ENCODE results near the gene SPOCK2.

The SPOCK2 gene

DNA sequence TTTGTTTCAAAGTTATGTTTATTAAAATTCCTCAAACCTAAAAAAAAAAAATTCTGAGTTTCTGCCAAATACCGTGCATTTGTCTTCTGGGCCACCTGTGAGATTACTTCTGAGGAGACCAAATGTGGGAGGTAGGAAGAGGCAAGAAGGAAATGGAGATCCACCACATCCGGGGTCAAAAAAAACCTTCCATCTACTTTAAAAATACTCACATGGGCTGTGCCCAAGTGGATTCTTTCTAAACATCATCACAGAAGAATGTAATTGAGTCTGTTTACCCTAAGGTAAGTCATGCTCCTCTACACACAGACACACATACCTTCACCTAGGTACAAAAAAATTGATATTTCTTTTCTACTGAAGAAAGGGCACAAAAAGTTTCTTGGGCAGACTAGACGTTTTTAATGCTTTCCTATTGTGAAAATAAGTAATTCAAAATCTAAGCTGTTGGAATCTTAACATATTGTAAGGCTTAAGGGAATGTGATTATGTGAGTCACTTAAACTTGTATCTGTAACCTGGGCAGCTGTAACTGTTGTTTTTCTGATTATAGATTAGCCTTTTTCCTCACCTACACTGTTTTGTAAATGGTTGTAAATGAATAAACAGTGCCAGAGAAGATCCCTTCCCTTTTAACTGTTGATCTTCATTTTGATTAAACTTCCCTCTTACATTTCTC lies 19.1 kb upstream of the SPOCK2 start:
- peak; percentile 33 to 36 for DNase-seq

DNA sequence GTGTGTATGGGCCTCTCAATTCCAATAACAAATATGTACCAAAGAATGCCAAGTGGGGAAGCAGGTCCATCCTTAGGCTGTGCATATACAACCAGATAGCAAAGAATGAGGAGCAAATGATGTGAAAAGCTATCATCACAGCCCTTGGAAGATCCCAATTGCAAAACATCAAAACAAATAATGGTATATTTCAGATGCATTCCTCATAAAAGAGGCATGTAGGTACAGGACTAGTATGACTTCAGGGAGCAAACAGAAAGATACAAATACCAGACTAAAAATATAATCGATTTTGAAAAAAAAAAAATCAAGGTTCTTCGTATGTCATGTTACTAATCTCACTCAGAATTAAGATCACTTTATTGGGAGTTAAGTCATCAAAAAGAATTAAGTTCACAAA lies 18.5 kb upstream of the SPOCK2 start:
- no peak for DNase-seq

DNA sequence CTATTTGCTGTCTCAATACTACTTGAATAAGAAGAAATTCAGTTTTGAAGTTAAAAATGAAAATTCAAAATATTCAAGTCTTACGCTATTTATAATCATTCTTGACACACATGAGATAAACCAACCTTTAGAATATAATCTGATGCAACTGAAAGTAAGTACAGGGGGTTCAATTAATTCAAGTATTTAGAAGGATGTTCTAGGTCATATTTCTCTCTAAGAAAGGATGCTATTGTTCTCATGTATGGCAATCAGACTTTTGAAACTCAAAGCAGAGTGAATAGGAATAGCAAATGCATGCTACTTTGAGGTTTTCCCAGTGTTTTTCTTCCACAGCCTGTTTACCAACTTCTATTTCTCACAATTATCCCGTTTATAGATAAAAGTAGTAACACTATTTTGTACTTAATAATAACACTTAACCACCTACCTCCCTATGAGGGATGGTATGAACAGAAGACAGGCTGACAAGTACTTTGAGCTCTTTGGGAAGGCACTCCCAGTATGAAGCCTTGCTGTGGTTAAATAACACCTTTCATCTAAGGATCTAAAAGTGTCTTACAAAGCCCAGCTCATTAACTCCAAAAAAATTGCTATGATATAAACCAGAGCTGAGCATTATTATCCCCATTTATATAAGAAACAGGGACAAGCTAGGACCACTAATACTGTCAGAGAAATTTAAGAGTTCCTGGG lies 18.0 kb upstream of the SPOCK2 start:
- no peak for DNase-seq

DNA sequence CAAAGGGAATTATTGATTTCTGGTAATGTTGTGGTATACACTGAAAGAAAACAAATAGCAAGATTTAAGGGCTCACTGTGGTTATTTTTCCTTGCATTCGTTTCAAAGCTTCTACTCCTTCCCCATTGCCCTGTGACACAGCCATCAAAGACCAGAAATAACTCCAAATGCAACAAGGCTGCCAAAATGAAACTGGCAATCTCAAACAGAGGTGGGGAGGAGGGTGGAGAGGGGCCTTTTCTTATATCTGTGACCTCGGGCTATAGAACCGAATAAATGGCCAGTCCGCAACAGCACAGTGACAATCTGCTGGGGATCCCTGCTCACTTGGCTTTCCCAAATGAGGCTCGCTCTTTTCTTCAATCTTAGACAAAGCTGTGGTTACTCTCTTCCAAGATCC lies 17.4 kb upstream of the SPOCK2 start:
- no peak for DNase-seq

DNA sequence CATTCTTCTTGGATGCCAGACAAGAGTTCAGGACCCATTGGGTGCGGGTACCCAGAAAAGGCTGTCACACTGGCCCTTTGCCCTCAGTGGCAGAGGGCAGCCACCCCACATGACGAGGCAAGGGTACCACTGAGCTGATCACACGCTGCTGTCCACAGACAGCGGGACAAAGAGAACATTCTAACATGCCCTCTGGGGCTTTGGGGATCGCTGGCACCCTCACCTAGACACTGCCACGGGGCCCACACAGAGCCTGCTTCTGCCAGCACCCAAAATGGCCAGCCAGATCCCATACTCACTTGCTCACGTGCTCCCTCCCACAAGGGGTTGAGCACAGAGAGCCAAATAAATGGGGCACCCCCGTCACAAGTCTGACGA lies 16.7 kb upstream of the SPOCK2 start:
- DNase-seq = no peak

DNA sequence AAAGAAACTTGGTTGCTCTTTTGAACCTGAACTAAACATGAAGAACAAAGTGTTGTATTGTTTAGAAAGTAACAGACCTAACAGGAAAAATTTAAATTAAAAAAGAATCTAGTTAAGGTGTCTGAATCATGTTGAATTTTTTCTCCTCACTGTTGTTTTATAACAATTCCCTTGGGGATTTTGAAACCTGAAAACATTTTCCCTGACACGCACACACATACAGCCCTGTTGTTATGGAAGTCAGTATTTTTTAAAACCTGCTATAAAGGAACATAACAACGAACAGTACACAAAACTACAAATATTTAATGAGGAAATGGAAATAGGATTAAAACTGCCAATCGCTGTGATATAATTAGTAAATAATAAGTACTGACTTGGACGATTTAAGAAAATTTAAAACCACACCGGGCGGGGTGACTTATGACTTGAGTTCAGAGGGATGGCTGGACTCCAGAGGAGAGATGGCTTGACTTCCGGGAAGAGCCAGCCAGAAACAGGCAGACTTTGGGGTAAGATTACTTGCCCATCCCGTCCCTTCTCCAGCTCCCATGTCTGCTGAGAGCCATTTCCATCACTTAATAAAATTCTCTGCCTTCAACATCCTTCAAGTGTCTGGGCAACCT lies 16.2 kb upstream of the SPOCK2 start:
- no peak for DNase-seq

DNA sequence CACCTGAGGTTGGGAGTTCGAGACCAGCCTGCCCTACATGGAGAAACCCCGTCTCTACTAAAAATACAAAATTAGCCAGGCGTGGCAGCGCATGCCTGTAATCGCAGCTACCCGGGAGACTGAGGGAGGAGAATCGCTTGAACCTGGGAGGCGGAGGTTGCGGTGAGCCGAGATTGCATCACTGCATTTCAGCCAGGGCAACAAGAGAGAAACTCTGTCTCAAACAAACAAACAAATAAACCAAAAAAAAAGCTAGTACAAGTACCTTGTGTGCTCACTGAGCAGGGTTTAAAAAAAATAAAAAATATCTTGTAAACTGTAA lies 11.2 kb upstream of the SPOCK2 start:
- no peak for DNase-seq

DNA sequence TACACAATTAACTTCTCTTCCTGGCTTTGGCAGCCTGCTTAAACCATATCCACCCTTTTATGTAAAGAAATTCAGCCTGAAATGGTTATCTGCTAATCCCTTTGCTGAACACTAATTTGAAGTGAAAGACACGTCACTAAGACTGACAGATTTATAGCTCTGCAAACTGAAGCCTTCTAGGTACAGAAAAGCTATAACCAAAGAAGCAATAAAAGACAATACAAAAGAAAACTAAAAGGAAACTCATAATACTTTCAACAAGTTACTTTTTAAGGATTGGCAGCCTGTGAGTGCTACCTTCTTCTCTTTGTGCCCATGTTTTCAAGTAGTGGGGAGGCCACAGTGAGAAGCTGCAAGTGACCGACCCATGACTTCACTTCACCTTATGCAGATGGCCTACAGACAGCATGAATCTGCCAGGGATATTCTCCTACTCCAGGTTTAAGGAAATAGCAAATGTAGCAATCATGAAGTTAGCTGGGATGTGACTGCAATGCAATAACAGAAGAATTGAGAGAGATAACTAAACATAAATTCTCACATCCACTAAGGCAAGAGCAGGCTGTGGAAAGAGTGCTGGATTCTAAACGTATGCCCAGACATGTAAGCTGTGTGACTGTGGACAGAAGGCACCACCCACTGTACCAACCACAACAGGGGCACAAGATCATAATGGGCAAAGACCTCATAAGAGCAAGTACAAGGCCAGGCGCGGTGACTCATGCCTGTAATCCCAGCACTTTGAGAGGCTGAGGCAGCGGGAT lies 10.7 kb upstream of the SPOCK2 start:
- no peak for DNase-seq

DNA sequence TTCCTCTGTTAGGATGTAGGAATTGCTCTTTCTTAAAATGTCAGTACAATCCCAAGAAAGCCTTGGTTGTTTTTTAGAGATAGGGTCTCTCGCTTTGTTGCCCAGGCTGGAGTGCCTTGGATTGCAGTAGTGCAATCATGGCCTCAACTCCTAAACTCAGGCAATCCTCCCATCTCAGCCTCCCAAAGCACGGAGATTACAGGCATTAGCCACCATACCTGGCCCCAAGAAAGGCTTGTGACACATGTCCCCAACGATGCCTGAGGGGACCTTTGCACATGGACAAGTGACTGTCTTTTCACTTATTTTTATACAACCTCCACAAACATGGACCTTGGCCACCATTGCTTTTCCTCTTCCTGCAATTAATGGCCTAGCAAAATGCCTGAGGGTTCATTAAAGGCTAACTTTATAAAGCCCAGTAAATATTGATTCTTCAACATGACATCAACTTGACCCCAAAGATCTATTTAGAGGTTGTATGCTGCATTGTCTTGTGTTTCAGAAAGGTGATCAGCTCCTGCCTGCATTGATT lies 10.0 kb upstream of the SPOCK2 start:
- DNase-seq = no peak

DNA sequence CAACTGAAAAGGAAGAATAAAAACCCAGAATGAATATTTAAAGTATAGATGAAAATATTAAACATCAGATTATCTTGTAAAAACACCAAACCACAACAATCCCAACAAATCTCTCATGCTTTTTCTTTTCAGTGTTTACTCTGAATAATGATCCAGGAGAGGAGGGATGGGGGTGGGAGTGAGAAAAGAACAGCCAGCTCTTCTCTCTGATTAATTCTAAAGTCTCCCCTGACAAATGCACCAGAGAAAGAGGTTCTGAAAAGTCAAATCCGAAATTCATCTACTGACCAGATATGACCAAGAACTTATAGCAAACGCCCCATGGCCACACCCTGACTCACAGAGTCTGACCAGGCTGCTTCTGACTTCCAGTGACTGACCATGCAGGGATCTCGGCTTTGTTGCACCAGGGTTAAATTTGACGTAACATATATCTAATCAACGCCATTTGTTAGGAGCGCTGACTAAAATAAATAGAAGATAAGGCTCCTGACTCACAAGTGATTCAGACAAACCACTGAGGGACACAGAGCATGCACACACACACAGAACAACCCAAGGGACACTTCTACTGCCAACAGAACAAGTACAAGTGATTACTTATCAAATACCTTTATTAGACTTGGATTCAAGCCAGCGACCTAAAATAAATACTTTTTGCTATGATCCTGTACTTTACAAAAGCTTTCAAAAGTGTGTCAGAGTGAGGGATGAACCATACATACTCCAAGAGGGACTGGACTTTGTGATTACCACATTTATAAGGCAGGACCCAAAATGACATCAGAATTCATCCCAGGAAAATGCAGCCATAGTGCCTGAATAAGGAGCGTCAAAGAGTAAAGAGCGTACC lies 9.3 kb upstream of the SPOCK2 start:
- DNase-seq = no peak

DNA sequence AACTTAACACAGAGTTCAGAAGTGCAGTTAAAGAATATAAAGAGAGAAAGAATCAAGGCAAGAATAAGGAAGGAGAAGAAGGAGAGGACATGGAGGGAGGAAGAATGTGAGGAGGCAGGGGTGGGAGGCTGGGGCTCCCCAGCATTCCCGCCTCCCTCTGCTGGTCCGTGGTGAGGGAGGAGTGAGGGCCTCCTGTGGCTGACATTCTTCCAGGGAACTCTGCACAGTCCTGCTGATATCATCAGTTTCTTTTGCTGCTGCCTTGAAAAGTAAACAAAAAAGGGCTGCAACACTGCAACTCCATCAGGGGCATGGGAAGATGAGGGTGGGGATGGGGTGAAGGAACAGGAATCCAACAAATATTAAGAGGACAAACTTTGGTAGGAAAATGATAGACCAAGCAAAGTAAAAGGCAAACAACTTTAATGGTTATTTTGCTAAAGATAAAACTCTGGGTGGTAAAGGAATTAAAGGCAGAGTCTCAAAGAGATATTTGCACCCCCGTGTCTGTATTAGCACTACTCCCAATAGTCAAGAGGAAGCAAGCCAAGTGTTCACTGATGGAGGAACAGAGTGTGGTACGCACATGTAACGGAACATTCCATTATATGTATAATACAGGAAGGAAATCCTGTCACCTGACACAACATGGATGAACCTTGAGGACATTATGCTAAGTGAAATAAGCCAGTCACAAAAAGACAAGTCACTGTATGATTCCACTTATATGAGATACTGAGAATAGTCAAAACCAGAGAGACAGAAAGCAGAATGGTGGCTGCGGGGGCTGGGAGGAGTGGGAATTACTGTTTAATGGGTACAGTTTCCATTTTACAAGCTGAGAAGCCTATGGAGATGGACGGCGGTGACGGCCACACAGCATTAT lies 8.0 kb upstream of the SPOCK2 start:
- DNase-seq = no peak

DNA sequence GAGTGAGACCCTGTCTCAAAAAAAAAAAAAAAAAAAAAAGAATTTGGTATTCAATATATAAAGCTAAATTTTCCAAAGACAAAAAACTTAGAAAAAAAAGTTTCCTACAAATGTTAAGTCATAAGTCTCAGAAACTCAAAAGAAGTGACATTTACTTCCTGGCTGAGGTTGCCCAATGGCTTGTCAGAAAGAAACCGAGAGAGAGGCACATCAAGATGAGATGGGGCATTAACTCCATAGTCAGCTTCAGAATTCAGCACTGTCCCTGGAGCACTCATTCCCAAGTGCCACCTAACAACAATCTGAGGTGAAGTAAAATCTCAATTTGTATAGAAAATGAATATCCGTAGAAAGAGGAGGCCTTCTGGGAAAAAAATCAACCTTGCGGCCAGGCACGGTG lies 6.8 kb upstream of the SPOCK2 start:
- no peak for DNase-seq

DNA sequence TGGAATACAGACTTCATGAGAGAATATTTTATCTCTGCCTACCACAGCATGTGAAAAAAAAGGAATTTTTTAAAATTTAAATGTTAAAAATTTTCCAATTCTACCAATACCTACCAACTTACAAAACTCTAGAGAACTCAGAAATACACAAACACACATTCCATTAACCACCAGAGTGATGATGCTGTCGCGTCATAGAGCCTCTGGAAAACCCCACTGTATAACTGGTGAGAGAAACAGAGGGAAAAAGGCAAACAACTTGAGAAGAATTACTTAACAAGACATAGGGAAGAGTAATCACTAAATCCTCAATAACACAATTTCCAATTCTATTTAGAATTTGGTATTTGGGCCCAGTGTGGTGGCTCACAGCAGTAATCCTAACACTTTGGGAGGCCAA lies 6.2 kb upstream of the SPOCK2 start:
- DNase-seq = no peak

DNA sequence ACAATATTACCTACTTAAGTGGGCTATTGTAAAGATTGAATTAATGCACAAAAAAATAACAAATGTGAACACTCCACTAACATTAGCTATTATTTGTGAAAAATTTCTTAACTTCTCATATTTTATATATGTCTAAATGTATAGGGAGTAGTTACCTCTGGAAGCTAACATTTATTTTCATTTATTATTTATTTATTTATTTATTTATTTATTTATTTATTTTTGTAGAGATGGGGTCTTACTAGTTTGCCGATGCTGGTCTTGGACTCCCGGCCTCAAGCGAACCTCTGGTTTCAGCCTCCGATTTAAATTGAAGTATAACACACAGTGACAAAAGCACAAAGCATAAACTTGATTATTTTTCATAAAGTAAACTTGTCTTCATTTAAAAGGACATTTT lies 5.1 kb upstream of the SPOCK2 start:
- no peak for DNase-seq

DNA sequence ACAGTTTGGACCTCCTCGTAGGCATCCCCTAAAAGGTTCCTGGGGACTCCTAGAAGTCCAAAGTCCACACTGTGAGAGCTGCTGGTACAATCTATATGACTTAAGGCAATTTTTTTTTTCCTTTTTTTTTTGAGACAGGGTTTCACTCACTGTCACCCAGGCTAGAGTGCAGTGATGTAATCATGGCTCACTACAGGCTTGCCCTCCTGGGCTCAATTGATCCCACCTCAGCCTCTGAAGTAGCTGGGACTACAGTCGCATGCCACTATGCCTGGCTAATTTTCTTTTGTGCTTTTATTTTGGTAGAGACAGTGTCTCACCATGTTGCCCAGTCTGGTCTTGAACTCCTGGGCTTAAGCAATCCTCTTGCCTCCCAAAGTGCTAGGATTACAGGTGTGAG lies 4.6 kb upstream of the SPOCK2 start:
- no peak for DNase-seq

DNA sequence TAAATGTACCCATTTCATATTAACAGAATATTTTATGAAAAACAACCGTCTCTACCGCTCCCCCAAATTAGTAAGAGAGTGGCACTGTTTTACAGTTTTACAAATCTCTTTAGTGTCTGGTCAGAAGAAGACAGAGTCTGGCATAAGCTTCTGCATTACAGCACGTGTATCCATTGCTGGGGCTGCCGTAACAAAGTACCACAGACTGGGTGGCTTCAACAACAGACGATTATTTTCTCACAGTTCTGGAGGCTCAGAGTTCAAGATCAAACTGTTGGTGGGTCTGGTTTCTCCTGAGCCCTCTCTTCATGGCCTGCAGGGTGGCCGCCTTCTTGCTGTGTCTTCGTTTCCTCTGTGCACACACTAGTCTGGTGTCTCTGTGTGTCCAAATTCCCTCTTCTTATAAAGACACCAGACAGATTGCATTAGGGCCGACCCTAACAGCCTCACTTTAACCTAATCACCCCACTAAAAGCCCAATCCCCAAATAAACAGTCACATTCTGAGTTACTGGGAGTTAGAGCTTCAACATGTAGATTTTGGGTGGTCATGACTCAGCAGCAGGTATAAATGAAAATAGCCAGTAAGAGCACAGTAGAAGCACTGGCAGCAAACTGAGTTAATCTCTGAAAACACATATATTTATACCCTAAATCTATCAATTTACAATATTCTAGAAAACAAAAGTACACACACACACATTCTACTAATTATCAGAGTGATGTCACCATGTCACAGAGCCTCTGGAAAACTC lies 4.0 kb upstream of the SPOCK2 start:
- no peak for DNase-seq

DNA sequence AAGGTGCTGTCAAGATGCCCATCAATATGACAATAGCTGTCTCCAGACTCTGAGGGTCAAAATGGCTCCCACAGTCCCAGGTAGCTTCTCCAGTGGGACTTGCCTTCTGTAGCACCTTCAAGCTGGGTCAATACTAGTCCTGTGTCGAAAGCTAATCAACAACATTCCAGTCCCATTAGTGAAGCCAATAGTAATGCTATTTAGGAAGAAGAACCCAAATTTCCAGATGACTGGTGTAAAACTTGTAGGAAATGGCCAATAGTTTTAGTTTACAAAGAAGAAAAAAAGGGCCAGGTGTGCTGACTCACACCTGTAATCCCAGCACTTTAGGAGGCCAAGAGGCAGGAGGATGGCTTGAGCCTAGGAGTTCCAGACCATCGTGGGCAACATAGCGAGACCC lies 2.0 kb upstream of the SPOCK2 start:
- DNase-seq = no peak

DNA sequence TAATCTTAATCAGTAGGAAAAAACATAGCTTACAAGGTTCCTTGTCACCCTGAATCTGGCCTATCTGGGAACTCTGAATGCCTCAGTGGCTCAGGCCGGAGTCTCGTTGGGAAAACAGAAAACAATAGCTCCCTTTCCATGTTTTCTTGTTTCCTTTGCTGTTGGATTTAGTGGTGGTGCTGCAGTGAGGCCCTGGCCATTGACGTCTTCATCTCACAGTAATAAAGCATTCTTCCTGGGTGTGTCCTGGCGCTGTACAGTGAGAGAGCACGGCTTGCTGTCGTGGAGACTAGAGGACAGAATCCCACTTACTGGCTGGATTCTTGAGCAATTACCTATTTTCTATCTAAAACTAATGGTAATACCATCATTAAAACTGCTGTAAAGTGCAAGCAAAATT lies 1.3 kb upstream of the SPOCK2 start:
- no peak for DNase-seq

DNA sequence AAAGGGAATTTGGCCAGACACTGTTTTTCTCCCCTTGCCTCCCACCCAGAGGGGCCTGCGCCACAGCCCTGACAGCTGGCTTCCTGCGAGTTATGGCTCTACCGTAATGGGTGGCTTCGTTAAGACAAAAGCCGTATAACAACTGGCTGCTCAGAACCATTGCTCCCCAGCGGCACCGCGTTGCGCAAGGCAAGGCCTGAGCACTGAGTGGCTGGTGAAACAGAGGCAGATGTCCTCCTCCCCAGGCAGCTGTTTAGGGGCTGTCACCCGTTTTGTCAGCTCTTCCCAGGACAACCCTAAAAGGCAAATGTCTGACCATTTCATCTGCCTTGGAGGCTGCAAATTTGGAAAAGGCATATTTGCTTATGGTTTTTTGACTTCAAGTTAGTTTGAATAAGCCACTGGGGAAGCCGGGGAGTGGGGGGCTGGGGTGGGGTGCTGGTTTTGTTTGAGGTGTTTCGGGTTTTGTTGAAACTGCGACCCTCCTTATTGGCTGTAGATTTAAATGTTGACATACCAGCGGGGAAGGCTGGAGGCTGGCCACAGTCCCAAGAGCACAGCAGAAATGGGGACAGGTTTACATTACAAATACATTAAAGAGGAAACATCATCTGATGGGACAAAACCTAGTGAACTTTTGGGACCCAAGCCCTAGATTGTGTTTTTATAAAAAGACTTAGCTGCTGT lies 681 bp upstream of the SPOCK2 start:
- DNase-seq = no peak

DNA sequence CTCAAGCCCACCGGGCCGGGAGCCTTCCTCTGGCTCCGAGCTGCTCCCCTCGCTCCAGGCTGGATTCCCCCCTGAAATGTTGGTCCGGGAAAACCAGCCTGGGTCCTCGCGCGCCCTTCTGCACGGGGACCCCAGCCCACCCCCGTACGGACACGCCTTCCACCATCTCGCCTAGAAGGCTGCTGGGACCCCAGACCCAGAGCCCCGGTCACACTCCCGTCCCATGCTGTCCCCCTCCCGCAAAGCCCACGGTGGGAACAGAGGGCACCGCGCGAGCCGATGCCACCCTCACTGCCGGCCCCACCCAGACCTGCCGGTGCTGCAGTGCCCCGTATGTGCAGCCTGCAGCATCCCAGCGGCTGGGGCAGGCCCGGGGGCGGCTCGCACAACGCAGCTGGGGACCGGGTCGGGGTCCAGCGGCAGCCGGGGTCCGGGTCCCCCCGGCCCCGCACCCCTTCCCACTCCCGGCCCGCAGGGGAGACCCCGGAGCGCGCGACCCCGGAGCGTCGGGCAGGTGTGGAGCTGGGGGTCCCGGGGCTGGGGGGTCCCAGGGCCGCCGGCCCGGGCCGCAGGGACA lies 871 bp downstream of the SPOCK2 start:
- no peak for DNase-seq

Data from Kasumi-1 (cell line).